ENCODE results near the gene SEMA4G.

The SEMA4G gene

DNA sequence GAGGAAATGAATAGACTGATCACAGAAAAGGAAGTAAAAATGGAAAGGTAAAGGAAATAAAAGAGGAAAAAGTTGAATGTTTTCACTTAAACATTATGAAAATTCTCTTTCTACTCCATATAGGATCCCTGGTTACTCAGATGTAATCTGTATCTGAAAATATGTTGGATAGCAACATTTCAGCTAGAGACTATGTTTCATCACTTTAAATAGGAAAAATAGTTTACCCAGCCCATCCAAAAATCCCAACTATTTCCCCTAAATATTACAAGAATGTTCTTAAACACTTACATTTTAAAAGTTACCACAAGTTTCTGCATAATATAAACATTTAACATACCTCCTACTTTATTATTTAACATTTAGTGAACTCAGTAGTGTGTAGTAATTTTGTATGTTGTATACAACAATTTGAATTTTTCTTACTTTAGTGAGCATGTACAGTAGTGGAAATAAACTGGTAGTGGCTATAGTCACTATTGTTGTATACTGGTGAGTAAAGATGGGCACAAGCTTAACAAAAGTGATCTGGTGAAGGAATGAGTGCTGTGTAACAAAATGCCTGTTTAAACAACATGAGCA is 29.4 kb upstream of the SEMA4G start:
- TF ChIP-seq, protein P1, sequence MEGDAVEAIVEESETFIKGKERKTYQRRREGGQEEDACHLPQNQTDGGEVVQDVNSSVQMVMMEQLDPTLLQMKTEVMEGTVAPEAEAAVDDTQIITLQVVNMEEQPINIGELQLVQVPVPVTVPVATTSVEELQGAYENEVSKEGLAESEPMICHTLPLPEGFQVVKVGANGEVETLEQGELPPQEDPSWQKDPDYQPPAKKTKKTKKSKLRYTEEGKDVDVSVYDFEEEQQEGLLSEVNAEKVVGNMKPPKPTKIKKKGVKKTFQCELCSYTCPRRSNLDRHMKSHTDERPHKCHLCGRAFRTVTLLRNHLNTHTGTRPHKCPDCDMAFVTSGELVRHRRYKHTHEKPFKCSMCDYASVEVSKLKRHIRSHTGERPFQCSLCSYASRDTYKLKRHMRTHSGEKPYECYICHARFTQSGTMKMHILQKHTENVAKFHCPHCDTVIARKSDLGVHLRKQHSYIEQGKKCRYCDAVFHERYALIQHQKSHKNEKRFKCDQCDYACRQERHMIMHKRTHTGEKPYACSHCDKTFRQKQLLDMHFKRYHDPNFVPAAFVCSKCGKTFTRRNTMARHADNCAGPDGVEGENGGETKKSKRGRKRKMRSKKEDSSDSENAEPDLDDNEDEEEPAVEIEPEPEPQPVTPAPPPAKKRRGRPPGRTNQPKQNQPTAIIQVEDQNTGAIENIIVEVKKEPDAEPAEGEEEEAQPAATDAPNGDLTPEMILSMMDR (IDR thresholded peaks at IDR 0.05; ENCODE audit: borderline replicate concordance, insufficient read depth, low read depth, low read length), result no peak
- H3K4me3 ChIP-seq (ENCODE audit: low read depth, low read length), result no peak overlapping the region

DNA sequence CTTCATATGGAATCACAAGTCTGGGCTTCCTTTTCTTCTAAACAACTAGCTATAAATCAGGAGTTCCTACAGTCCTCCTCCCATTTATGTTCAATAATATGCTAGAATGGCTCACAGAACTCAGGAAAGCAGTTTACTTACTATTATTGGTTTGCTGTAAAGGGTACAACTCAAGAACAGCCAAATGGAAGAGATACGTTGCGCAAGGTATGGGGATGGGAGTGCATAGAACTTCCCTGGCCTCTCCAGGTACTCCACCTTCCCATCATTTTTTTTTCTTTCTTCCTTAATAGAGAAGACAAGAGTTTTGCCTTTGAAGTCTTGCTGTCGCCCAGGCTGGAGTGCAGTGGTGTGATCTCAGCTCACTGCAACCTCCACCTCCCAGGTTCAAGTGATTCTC is 27.1 kb upstream of the SEMA4G start:
- TF ChIP-seq, protein P1 (IDR thresholded peaks at IDR 0.05; ENCODE audit: borderline replicate concordance, insufficient read depth, low read depth, low read length), result no peak
- no peak overlapping the region for H3K4me3 ChIP-seq (ENCODE audit: low read depth, low read length)

DNA sequence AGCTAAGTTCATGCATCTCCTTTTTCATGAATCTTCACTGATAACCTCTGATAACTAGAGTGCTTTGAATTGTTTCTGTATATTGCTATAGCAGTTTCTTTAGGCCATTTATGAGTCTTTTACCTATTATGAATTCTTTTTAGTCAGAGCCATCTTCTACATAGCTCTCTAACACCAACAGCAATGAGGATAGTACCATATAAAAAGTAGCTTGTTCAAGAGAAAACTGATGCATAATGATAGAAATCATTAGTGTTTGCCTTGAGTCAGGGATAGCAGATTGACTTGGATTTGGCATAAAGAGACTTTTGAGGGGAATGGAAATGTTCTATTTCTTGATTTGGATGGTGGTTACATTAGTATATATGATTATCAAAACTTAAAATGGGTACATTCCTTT is 25.8 kb upstream of the SEMA4G start:
- no peak overlapping the region for H3K4me3 ChIP-seq (ENCODE audit: low read depth, low read length)
- TF ChIP-seq, protein P1 (IDR thresholded peaks at IDR 0.05; ENCODE audit: borderline replicate concordance, insufficient read depth, low read depth, low read length), result no peak

DNA sequence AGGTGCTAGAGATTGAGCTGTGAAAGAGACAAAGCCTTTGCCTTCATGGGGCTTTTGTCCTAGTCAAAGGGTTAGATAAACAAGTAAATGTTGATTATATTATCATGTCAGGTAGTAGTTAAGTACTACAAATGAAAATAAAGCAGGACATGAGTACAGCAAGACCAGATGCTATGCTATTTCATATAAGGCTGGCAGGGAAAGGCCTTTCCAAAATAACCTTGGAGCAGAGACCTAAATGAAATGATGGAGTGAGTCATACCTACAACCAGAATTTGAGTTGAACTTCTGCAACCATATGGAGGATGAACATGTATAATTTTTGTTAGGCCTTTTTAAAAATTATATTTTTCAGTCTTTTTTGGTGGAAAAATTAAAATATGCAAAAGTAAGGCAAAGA is 23.6 kb upstream of the SEMA4G start:
- no peak overlapping the region for H3K4me3 ChIP-seq (ENCODE audit: low read depth, low read length)
- TF ChIP-seq, protein P1 (IDR thresholded peaks at IDR 0.05; ENCODE audit: borderline replicate concordance, insufficient read depth, low read depth, low read length), result no peak

DNA sequence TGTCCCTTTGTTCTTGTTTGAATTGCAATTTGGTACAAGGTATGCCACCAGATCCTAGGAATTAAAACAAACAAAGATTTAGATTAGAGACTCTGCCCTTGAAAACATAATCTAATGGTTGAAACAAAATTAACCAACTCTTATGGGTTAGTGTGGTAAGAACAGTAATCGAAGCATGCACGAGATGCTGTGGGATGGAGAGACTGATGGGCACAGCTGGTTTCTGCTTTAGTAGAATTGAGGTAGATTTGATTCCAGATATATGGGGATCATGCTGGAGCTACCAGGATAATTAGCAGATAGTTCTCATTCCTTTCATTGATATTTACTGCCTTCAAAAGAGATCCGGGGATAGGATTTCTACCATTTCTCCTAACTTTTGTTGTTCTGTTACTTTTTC is 20.4 kb upstream of the SEMA4G start:
- H3K4me3 ChIP-seq (ENCODE audit: low read depth, low read length), result no peak overlapping the region
- TF ChIP-seq, protein P1 (IDR thresholded peaks at IDR 0.05; ENCODE audit: borderline replicate concordance, insufficient read depth, low read depth, low read length), result no peak

DNA sequence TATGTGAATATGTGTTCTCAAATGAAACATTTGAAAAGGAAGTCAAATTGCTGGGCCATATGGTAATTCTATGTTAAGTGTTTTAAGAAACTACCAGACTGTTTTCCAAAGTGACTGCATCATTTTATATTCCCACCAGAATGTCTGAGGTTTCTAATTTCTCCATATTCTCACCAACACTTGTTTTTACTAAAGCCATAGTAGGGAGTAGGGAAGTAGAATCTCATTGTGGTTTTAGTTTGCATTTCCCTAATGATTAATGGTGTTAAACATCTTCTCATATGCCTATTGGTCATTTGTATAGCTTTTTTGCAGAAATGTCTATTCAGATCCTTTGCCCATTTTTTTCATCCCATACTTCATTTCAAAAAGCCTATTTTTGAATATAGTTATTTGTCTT is 9.1 kb upstream of the SEMA4G start:
- no peak overlapping the region for H3K4me3 ChIP-seq (ENCODE audit: low read depth, low read length)
- TF ChIP-seq, protein P1 (IDR thresholded peaks at IDR 0.05; ENCODE audit: borderline replicate concordance, insufficient read depth, low read depth, low read length), result no peak

DNA sequence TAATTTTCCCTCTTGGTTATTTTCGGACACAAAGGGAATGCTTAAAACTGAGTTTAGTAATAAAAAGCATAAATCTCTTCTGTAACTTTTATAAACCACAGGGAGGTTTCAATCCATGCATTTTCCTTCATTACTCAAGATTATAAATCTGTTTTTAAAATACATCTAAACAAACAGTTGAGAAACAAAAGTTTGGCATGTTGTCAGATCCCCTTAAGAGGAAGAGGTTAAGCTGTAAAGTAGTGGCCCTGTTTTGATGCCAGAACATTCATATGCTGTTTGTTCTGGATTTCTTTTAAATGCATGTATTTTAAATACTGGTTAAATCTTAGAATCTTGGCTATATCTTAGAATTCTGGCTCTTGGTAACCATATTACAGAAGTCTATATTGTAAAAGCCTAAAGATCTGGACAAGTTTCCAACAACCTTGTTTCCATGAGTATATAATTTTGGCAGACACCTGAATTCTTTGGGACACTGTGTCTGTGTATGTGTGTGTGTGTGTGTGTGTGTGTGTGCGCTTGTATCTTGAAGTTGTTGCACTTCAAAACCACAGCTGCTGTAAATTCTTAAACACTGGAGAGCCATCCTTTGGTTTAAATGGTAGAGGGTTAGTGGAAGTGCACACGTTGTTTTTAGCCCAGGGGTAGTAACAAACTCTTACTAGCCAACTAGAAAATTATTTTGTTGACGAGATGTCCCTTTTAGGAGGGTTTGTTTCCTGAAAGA is 6.8 kb upstream of the SEMA4G start:
- TF ChIP-seq, protein P1 (IDR thresholded peaks at IDR 0.05; ENCODE audit: borderline replicate concordance, insufficient read depth, low read depth, low read length), result no peak
- H3K4me3 ChIP-seq (ENCODE audit: low read depth, low read length), result no peak overlapping the region
